ENCODE results near the gene ZNF3. TPM values are rescaled to one million over a fixed set of nuclear protein-coding genes. Genes with fewer than 3 reads are reported as not detected.

The ZNF3 gene
- total RNA-seq, 2 donors from 2014 or later = 32.8 to 39.9 TPM

DNA sequence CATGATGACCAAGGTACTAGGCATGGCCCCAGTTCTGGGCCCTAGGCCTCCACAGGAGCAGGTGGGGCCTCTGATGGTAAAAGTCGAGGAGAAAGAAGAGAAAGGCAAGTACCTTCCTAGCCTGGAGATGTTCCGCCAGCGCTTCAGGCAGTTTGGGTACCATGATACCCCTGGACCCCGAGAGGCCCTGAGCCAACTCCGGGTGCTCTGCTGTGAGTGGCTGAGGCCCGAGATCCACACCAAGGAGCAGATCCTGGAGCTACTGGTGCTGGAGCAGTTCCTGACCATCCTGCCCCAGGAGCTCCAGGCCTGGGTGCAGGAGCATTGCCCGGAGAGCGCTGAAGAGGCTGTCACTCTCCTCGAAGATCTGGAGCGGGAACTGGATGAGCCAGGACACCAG, 24.5 kb downstream of the ZNF3 start:
- Mint-ChIP-seq H3K27me3 (ENCODE audit: insufficient read depth) (no peaks in the 10 kb centered on the region), H3K9me3 (no peaks in the 10 kb centered on the region), H3K36me3 (ENCODE audit: low read depth) (peaks cover 63% of the 10 kb centered on the region), H3K27ac (no peak overlapping the region), H3K4me1 (no peaks in the 10 kb centered on the region), H3K4me3 (no peak overlapping the region)
- H3K36me3 ChIP-seq (ENCODE audit: control insufficient read depth, insufficient read depth, low read length) = peaks cover 63% of the 10 kb centered on the region
- no peaks in the 10 kb centered on the region for H3K27me3 ChIP-seq (ENCODE audit: control insufficient read depth, insufficient read depth, low read length, poor library complexity, severe bottlenecking)
- WGBS, 2 experiments (ENCODE audit: insufficient coverage in 1 of 2, insufficient read length in 1 of 2) = 95 to 100% methylated on average over 8 to 10 of the region's 10 CpGs
- no peaks in the 10 kb centered on the region for H3K4me1 ChIP-seq (ENCODE audit: control insufficient read depth, insufficient read depth, low read length)
- H3K9ac ChIP-seq (ENCODE audit: extremely low read depth, low read length, poor library complexity, severe bottlenecking) = no peak overlapping the region
- no peak for DNase-seq
- H3K9me3 ChIP-seq (ENCODE audit: control insufficient read depth, low read length) = no peaks in the 10 kb centered on the region
- TF ChIP-seq, protein P1, sequence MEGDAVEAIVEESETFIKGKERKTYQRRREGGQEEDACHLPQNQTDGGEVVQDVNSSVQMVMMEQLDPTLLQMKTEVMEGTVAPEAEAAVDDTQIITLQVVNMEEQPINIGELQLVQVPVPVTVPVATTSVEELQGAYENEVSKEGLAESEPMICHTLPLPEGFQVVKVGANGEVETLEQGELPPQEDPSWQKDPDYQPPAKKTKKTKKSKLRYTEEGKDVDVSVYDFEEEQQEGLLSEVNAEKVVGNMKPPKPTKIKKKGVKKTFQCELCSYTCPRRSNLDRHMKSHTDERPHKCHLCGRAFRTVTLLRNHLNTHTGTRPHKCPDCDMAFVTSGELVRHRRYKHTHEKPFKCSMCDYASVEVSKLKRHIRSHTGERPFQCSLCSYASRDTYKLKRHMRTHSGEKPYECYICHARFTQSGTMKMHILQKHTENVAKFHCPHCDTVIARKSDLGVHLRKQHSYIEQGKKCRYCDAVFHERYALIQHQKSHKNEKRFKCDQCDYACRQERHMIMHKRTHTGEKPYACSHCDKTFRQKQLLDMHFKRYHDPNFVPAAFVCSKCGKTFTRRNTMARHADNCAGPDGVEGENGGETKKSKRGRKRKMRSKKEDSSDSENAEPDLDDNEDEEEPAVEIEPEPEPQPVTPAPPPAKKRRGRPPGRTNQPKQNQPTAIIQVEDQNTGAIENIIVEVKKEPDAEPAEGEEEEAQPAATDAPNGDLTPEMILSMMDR (conservative IDR thresholded peaks at IDR 0.05) = no peak
- no peak overlapping the region for H3K27ac ChIP-seq (ENCODE audit: low read depth, low read length)
- H3K4me3 ChIP-seq (ENCODE audit: low read length) = no peak overlapping the region

DNA sequence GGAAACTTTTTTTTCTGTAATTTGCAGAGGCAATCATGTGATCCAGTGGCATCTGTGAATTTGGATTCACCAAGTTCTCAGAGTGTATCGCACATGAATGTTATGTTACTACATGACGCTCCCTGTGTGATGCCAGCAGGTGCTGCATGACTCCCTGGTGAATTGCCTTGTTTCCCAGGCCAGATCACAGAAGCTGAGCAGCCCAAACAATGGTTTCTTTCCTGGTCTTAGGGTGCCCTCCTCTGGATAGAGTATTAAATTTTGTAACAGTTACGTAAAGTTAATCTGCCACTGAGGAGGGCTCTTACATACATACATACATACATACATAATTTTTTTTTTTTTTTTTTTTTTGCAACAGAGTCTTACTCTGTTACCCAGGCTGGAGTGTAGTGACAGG, 28.3 kb downstream of the ZNF3 start:
- WGBS, 2 experiments (ENCODE audit: insufficient coverage in 1 of 2, insufficient read length in 1 of 2) = 87 to 94% methylated on average over 2 to 3 of the region's 3 CpGs
- Histone ChIP-seq H3K4me1 (ENCODE audit: control insufficient read depth, insufficient read depth, low read length) (no peaks in the 10 kb centered on the region), H3K9me3 (ENCODE audit: control insufficient read depth, low read length) (no peaks in the 10 kb centered on the region), H3K27me3 (ENCODE audit: control insufficient read depth, insufficient read depth, low read length, poor library complexity, severe bottlenecking) (no peaks in the 10 kb centered on the region), H3K27ac (ENCODE audit: low read depth, low read length) (no peak overlapping the region), H3K9ac (ENCODE audit: extremely low read depth, low read length, poor library complexity, severe bottlenecking) (no peak overlapping the region), H3K36me3 (ENCODE audit: control insufficient read depth, insufficient read depth, low read length) (peaks cover 31% of the 10 kb centered on the region), H3K4me3 (ENCODE audit: low read length) (no peak overlapping the region)
- Mint-ChIP-seq H3K9me3 (peaks cover 2% of the 10 kb centered on the region), H3K27me3 (ENCODE audit: insufficient read depth) (no peaks in the 10 kb centered on the region), H3K4me3 (no peak overlapping the region), H3K36me3 (ENCODE audit: low read depth) (peaks cover 34% of the 10 kb centered on the region), H3K27ac (no peak overlapping the region), H3K4me1 (peaks cover 1% of the 10 kb centered on the region)
- DNase-seq = peak; percentile 70
- TF ChIP-seq, protein P1 (conservative IDR thresholded peaks at IDR 0.05) = peak; percentile 61

DNA sequence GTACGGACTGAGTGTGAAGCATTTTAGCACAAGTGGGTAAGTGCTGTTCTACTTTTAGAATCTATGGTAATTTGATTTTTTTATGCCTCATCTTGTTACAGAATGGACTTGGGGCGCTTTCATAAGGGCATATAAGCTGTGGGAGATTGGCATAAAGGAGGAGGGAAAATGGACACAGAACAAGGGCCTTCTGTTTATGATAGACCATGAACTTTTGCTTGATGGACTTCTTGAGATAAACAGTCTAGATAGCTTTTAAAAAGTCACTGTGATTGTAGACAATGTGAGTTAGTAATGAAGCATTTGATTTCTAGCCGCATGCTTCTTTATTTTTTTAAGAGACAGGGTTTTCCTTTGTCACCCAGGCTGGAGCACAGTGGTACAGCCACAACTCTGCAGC, 29.9 kb downstream of the ZNF3 start:
- Mint-ChIP-seq H3K36me3 (ENCODE audit: low read depth) (peaks cover 18% of the 10 kb centered on the region), H3K27ac (no peak overlapping the region), H3K9me3 (peaks cover 2% of the 10 kb centered on the region), H3K27me3 (ENCODE audit: insufficient read depth) (no peaks in the 10 kb centered on the region), H3K4me3 (peak overlapping the region; percentile 90), H3K4me1 (peaks cover 1% of the 10 kb centered on the region)
- H3K9me3 ChIP-seq (ENCODE audit: control insufficient read depth, low read length) = no peaks in the 10 kb centered on the region
- DNase-seq = no peak
- peaks cover 15% of the 10 kb centered on the region for H3K36me3 ChIP-seq (ENCODE audit: control insufficient read depth, insufficient read depth, low read length)
- H3K4me3 ChIP-seq (ENCODE audit: low read length) = no peak overlapping the region
- TF ChIP-seq, protein P1 (conservative IDR thresholded peaks at IDR 0.05) = no peak
- no peak overlapping the region for H3K9ac ChIP-seq (ENCODE audit: extremely low read depth, low read length, poor library complexity, severe bottlenecking)
- no peaks in the 10 kb centered on the region for H3K4me1 ChIP-seq (ENCODE audit: control insufficient read depth, insufficient read depth, low read length)
- 97 to 100% methylated on average over 3 of the region's 3 CpGs for WGBS, 2 experiments (ENCODE audit: insufficient coverage in 1 of 2, insufficient read length in 1 of 2)
- no peak overlapping the region for H3K27ac ChIP-seq (ENCODE audit: low read depth, low read length)
- H3K27me3 ChIP-seq (ENCODE audit: control insufficient read depth, insufficient read depth, low read length, poor library complexity, severe bottlenecking) = no peaks in the 10 kb centered on the region

Data from endodermal cell (in vitro differentiated cells).